HG03039 (cell line): ENCODE data around the gene ST3GAL3.
A peak's percentile ranks its signal among the peaks of the same experiment; 100 is the strongest.
"Not testable (repeated sequence)": the region's sequence is repeated elsewhere in the genome, so short reads cannot be mapped to it uniquely, and the experiment has no call there.

ENCODE experiments used
- ATAC-seq: cut with Tn5 transposase; IDR thresholded peaks from one replicate; pipeline ENCODE4 v1.9.1; 2021; ENCODE audit warnings: mild to moderate bottlenecking, moderate library complexity; ENCODE audit not compliant: unreplicated experiment

Gene ST3GAL3

DNA sequence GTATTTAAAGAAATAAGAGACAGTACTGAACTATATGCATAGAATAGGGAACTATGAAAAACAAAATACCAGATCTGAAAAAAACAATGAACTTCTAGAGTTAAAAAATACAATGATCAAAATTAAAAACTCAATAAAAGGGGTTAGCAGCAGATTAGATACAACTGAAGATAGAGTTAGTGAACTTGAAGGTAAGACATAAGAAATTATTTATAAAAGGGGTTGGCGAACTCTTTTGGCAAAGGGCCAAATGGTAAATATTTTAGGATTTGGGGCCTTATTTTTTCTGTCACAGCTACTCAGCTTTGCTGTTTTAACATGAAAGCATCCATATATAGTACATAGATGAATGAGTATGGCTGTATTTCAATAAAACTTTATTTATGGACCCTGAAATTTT is 111.4 kb downstream of the ST3GAL3 start:
- no peak for ATAC-seq

DNA sequence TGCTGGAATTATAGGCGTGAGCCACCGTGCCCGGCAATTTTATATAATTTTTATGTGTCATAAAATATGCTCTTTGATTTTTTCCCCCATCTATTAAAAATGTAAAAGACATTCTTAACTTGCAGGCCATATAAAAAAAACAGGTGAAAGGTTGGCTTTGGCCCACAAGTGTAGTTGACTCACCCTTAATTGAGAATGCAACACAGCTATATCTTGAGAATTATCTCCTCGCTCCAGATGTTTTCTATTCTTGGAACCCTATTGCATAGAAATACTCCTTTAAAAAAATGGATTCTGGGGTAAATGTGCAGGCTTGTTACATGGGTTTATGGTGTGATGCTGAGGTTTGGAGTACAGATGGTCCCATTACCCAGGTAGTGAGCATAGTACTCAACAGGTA is 112.0 kb downstream of the ST3GAL3 start:
- ATAC-seq: no peak

DNA sequence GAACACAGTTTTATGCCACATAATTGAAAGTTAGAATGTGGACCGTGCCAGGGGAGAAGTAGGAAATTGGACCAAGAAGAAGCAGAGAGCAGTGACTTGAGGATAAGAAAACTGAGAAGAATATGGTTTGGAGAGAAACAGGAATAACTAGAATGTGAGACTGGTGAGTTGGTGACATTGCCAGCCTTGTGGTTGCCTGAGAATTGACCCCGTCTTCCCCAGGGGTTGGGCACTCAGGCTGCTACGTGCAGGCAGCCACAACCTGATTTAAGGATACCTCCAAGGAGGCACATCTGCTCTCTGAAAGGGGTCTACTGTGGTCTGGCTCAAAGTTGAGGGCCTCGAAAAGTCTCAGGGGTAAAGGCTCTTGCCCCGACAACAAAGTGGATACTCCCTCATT is 114.1 kb downstream of the ST3GAL3 start:
- no peak for ATAC-seq

DNA sequence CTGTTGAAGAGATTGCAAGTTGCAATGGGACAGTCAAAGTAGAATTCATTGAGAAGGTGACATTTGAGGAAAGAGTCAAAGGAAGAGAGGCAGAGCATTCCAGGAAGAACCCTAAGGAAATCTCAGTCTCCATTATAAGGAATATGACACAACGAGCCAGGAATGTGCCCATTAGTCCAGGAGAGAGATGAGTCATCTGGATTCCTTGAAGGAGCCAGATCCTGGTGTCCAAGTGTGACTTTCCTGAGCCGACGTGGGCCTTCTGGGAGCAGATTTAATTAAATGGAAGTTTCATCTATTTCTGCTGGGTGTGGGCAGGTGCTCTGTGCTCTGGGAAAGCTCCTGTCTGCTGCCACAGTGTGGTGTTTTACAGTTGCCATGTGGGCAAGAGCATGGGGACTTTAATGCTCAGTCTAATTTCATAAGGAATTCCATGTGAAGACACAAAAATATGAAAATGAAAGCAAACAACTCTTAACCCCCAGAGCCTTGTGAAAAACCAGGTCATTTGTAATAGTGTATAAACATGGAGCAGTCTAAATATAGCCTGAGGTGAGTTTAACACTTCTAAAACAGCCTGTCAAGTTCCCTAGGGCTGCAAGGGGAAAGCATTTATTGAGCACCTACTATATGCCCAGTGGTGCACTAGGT is 114.8 kb downstream of the ST3GAL3 start:
- ATAC-seq: no peak

DNA sequence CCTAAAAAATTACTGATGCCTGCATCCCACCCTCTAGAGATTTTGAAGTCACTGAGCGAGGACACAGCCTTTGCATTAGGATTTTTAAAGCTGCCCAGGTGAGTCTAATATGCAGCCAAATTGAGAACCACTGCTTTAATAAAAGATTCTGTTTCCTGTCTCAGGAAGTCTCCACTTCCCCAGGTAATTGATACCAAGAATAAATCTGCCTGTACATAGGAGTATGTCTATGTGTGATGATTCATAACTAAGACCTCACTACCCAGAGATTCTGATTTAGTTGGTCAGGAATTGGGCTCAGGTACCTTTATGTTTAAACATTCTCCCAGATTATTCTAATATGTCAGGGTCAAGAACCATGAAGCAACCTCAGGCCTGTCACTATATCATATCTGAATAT is 117.5 kb downstream of the ST3GAL3 start:
- no peak for ATAC-seq

DNA sequence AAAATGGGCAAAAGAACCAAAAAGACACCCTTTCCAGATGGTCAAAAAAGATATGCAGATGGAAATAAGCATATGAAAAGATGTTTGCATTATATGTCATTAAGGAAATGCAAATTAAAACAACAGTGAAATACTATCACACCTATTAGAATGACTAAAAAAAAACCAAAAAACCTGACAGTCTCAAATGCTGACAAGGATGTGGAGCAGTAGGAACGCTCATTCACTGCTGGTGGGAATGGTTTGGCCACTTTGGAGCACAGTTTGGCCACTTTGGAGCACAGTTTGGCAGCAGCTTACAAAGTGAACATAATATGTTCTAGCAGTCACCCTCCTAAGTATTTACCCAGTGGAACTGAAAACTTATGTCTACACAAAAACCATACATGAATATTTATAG is 121.2 kb downstream of the ST3GAL3 start:
- ATAC-seq: no peak

DNA sequence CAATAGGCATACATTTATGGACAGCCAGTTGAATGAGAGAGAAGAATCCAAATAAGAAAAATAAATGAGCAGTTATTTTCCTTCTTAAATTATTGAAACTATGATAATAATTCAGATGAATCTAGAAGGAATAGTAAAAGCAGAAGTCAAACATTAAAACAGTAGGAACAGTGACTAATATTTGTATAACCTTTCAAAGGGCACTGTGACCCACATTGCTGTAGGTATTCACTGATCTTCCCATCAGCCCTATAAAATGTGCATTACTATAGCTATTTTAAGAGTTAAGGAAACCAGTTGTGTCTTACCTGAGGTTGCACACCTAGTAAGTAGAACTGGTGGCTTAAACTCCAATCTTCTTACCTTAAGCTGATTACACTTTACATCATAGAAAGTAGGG is 123.5 kb downstream of the ST3GAL3 start:
- no peak for ATAC-seq

DNA sequence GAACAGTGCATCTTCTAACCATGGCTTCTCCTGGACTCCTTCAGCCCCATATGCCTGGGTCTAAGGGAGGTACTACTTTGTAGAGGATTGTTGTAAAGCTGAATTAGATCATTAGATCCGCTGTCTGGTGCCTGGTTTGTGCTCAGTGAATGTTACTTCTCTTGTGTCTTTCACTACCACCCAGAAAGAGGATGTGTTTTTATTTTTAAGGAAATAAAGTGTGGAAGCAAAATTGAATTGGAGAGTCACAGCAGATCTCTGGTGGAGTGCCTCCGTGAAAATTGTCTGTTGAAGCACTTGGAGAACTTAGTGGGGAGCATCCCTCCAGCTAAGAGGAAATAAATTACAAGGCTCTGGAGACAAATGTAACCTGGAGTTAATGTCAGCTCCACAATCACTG is 124.5 kb downstream of the ST3GAL3 start:
- ATAC-seq: no peak

DNA sequence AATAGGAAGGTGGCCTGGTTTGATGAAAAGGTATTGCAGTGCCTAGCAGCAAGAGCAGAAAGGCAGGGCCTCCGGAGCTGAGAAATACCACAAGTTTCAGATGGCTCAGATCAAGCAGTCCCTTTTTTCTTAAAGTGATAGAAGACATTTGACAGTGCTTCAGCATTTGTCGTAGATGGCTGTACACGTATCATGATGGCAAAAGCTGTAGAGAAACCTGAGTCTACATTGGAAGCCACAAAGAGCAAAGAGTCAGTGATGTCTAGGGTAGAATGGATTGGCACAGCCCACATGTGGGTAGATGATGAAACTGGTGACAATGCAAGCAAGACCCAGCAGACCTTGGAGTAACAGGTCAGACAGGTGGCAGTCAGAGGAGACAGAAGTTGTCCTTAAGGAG is 124.9 kb downstream of the ST3GAL3 start:
- no peak for ATAC-seq

DNA sequence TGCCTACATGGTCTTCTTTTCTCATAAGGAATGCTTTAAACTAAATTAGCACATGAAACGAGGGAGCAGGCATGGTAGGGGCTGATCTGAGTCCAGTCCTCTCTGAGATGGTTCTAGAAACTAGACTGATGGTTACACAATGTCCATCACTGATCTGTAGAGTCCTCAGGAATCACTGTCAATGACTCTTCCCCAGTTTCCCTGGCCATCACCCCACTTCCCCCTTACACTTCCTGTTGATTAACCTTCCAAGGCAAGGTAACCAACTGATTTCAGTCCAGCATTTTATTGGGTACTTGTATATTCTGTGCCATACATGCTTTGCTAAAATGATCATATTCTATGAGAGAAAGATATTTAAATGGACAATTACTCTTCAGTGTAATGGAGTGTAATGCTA is 125.7 kb downstream of the ST3GAL3 start:
- ATAC-seq: no peak

DNA sequence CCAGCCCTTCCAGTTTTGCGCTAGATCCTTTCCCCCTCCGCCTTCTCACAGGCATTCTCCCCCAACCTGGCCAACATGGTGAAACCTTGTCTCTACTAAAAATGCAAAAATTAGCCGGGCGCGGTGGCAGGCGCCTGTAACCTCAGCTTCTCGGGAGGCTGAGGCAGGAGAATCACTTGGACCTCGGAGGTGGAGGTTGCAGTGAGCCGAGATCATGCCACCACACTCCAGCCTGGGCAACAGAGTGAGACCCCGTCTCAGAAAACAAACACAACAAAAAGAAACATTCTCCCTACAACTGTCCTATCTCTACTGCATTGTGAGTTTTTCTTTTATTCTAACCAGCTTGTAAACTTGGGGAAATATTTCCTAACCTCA is 126.6 kb downstream of the ST3GAL3 start:
- not testable (repeated sequence) for ATAC-seq

DNA sequence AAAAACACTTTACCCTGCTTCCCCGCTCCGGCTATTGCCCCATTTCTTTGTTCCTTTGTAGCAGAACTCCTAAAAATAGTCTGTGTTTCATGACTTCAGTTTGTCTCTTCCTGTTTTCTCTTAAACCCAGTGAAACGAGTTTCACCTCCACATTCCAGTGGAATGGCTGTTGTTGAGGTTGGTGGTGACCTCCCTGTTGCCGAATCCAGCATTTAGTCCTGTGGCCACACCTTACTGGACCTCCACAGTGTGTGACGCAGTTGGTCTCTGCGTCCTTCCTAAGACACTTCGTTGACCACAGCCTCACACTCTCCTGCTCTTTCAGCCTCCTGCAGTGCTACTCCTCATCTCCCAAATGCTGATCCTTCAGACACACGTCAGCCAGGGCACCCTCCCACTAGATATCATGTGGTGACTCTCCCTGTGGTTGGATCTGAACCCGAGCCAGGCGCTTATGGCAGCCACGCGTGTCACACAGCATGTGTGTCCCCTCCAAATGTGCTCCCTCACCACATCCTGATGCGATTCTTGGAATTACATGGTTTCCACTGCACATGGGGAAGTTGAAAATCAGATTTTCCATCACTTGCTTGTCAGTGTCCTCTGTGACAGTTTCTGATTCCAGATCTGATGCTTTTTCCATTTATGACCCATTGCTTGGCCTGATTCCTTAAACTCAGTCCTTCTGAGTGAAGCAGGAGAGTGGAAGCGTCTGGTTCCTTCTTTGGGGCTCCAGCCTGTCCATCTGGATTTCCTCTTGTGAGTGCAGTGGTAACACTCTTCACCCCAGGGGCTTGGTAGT is 127.1 kb downstream of the ST3GAL3 start:
- ATAC-seq: no peak

DNA sequence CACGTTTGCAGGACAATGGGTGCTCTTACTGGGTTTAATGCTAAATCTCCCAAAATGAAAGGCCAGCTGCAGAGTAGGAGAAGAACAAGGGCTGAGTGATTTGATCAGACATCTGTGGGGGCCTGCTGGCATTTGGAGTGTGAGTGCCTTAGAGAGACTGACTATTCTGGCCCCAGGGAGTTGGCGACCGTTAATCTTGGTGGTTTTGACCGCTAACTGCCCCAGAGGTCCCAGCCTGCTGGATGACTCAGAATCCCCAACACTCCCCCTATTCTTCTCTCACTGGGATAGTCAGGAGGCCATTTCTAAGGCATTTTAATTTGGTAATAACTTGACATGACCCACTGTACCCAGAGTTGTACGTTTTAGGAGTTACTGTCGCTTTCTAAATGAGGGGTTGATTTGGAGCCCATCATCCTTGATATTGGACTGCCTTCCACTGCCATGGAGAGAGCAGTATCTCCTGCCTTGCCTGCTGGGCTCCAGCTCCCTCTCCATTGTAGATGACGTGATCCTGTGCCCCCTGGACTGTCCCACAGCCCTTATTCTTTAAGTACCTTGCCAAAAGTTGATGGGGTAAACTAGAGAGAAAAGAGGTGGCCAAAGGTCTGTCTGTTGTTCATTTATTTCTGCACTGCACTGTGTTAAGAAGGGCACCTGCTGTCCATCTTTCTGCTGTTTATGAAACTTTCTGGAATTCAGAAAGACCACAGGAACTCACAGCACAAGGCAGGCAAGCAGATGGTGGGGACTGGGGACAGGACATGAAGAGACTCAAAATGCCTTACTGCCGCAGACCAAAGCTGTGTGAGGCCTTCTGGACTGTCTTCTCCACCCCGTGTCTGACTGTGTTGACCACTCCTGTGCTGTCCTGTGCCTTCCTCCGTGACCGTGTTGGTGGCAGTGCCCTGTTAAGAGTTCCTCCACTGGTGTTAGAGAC is 128.0 kb downstream of the ST3GAL3 start:
- ATAC-seq: no peak

DNA sequence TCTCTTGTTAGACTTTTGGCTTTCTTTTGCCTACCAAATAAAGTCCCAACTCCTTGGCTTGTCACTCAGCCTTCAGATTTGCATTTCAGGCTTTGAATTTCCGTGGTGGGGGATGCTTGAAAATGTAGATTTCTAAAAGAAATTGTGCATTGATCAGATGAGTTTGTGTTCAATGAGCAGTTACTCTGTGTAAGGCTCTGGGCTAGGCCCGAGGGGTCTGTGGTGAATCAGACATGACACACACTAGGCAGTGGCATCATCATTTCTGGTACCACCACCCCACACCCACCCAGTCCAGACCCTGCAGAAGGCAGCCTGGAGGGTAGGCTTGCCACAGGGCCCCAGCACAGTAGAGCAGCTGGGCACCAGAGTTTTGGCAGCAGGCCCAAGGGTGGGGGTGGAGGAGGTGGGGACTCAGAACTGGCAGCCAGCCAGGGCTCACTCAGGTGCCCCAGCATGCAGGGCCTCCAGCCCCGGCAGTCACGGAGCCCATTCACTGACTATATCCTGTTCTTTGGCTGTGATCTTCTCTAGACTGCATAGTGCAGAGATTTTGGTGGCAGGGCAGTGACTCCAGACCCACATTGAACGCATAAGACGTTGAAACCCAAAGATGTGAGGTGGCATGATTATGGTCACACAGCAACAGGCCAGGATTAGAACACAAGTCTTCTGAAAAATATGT is 129.1 kb downstream of the ST3GAL3 start:
- ATAC-seq: peak; percentile 44

DNA sequence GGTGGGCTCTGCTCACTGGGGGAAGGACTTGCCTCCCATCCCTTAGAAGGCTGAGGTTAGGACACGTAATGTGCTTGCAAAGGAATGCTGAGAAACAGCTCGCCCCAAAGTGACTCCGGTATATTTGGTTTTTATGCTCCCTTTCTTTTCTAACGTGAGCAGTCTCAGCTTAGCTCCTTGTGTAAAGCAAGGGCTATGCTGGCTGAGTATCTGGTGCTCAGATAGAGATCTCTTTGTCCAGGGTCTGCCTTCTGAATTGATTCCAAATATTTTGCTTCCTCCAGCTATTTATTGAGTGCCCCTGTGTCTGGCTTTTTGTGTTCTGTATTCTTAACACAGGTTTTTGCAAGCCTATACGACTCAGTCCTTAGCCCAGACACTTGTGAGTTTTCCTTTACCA is 131.7 kb downstream of the ST3GAL3 start:
- ATAC-seq: no peak

DNA sequence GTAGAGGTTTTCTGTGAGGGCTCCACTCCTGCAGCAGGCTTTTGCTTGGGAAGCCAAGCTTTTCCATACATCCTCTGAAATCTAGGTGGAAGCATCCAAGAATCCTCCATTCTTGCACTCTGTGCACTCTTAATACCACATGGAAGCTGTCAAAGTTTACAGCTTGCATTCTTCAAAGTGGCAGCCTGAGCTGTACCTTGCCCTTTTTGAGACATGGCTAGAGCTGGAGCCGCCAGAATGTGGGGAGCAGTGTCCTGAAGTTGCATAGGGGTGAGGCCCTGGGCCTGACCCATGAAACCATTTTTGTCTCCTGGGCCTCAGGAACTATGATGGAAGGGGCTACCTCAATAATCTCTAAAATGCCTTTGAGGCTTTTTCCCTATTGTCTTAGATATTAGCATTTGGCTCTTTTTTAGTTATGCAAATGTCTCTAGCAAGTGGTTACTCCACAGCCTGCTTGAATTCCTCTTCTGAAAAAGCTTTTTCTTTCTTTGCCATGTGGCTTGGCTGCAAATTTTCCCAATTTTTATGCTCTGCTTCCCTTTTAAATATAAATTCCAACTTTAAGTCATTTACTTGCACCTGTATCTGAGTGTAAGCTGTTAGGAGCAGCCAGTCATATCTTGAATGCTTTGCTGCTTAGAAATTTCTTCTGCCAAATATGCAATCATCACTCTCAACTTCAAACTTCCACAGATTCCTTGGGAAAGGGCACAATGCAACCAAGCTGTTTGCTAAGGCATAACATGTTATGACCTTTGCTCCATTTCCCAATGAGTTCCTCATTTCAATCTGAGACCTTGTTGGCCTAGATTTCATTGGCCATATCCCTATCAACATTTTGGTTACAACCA is 134.2 kb downstream of the ST3GAL3 start:
- no peak for ATAC-seq

DNA sequence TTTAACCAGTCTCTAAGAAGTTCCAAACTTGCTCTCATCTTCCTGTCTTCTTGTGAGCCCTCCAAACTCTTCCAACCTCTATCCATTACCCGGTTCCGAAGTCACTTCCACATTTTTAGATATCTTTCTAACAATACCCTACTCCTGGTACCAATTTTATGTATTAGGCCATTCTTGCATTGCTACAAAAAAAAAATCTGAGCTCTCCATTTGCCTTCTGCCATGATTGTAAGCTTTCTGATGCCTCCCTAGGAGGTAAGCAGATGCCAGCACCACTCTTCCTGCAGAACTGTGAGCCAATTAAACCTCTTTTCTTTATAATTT is 134.8 kb downstream of the ST3GAL3 start:
- no peak for ATAC-seq

DNA sequence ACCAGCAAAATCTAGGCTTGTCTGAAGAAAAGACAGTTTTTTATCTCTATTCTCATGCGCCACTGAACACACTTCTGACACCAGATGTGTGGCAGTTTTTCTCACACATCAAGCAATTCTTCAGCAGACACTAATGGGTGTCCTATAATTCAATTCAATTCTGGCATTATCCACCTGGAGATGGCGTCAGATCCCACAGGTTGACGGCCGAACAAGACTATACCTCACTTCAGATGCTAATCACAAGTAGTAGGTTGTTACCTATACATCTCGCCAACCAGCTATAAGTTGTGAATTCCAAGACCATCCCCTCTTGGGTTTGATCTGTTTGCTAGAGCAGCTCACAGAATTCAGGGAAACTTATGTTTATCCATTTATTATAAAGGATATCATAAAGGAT is 136.3 kb downstream of the ST3GAL3 start:
- ATAC-seq: no peak

DNA sequence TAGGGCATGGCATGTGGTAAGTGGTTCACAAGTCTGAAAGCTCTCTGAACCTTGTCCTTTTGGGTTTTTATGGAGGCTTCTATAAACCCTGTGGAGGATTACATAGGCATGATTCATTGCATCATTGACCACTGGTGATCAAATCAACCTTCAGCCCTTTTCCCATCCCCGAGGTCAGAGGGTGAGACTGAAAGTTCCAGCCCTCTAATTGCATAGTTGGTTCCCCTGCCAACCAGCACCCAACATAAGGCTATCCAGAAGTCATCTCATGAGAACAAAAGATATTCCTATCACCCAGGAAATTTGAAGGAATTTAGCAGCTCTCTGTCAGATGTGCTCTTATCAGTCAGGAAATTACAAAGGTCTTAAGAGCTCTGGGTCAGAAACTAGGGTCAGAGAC is 136.8 kb downstream of the ST3GAL3 start:
- ATAC-seq: no peak

DNA sequence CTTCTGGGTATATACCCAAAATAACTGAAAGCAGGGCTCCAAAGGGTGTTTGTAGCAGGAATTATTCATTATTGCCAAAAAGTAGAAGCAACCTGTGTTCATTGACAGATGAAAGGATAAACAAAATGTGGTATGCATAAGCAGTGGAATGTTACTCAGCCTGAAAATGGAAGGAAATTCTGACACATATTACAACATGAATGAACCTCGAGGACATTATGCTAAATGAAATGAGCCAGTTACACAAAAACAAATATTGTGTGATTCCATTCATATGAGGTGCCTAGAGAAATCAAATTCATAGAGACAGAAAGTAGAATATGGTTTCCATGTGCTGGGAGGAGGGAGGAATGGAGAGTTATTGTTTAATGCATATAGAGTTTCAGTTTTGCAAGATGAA is 140.0 kb downstream of the ST3GAL3 start:
- ATAC-seq: no peak
